GM18520 (cell line): ENCODE results near the gene BORCS6.

Experiments
- ATAC-seq: cut with Tn5 transposase; IDR thresholded peaks from one replicate; pipeline ENCODE4 v1.9.1; 2021; ENCODE audit not compliant: unreplicated experiment

BORCS6 gene

GRCh38 chr17:8143581-8144400, 46.2 kb downstream of the BORCS6 start:
- ATAC-seq = no peak

- ATAC-seq = no peak
These were observed 46.9 kb downstream of the BORCS6 start for GRCh38 chr17:8142887-8143580.

- no peak for ATAC-seq
These were observed 47.7 kb downstream of the BORCS6 start for GRCh38 chr17:8142158-8142886.

- no peak for ATAC-seq
These were observed 48.2 kb downstream of the BORCS6 start for GRCh38 chr17:8141741-8142140.

GRCh38 chr17:8141045-8141444, 48.9 kb downstream of the BORCS6 start:
- no peak for ATAC-seq

GRCh38 chr17:8140065-8141029, 49.6 kb downstream of the BORCS6 start:
- ATAC-seq = no peak

- ATAC-seq = peak; percentile 72
These were observed 51.2 kb downstream of the BORCS6 start for GRCh38 chr17:8138672-8139371.

- ATAC-seq = no peak
These were observed 51.7 kb downstream of the BORCS6 start for GRCh38 chr17:8138374-8138671.
